ENCODE results near the gene AAGAB. TPM values are rescaled to one million over a fixed set of nuclear protein-coding genes. Genes with fewer than 3 reads are reported as not detected.
A peak's percentile ranks its signal among the peaks of the same experiment; 100 is the strongest.

AAGAB gene
- total RNA-seq, 2 experiments from 2014 or later = 14.2 to 15.6 TPM

DNA sequence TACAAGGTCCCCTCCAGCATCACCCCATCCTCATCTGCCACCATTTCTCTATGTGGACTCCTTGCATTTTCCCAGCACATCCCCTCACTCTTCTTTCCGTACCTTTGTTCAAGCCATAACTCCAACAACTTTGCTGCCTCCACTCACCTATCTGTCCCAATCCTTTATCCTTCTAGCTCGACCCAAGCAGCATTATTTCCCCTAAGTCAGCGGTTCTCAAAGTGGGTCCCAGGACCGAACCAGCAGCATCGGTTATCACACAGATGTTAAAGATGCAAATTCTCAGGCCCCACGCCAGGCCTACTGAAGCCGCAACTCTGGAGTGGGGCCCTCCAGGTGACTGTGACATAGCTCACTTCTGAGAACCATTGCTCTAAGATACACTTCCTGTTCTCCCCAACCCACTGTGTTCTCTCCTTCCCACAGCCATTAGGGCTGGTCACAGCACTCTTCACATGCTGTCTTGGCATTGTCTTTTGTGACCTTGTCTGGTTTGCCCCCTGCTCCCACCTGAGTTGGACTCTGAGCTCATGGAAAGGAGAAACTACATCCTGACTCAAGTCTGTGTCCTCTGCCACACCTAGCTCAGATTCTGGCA lies 56.2 kb downstream of the AAGAB start:
- POLR2A ChIA-PET = no interaction called here
- Mint-ChIP-seq H3K9me3 (no peaks in the 10 kb centered on the region), H3K4me1 (ENCODE audit: low read depth) (peaks cover 9% of the 10 kb centered on the region), H3K27ac (peak overlapping the region; percentile 54), H3K27me3 (no peaks in the 10 kb centered on the region), H3K4me3 (no peak overlapping the region), H3K36me3 (ENCODE audit: low read depth) (peaks cover 67% of the 10 kb centered on the region)
- intact Hi-C loops (cut with DNase I, micrococcal nuclease) = no loop called here
- H3K4me3 ChIP-seq (ENCODE audit: low read length) = no peak overlapping the region
- peak in 2 of 14 experiments; percentile 12 to 18 for DNase-seq
- CTCF ChIA-PET = no interaction called here
- peaks cover 14% of the 10 kb centered on the region for H3K36me3 ChIP-seq (ENCODE audit: insufficient read depth, low read length)
- H3K9me3 ChIP-seq (ENCODE audit: control insufficient read depth in 1 of 2, insufficient read depth in 1 of 2, low read length in 2 of 2) = no peaks in the 10 kb centered on the region
- no peaks in the 10 kb centered on the region for H3K27me3 ChIP-seq (ENCODE audit: control insufficient read depth in 1 of 2, insufficient read depth in 2 of 2, low read length in 2 of 2)
- no peak overlapping the region for H3K27ac ChIP-seq (ENCODE audit: low read depth in 1 of 2, low read length in 2 of 2)
- peak; percentile 34 for ATAC-seq (ENCODE audit: poor library complexity)
- TF ChIP-seq, protein P1, sequence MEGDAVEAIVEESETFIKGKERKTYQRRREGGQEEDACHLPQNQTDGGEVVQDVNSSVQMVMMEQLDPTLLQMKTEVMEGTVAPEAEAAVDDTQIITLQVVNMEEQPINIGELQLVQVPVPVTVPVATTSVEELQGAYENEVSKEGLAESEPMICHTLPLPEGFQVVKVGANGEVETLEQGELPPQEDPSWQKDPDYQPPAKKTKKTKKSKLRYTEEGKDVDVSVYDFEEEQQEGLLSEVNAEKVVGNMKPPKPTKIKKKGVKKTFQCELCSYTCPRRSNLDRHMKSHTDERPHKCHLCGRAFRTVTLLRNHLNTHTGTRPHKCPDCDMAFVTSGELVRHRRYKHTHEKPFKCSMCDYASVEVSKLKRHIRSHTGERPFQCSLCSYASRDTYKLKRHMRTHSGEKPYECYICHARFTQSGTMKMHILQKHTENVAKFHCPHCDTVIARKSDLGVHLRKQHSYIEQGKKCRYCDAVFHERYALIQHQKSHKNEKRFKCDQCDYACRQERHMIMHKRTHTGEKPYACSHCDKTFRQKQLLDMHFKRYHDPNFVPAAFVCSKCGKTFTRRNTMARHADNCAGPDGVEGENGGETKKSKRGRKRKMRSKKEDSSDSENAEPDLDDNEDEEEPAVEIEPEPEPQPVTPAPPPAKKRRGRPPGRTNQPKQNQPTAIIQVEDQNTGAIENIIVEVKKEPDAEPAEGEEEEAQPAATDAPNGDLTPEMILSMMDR (IDR thresholded peaks at IDR 0.05) = no peak
- H3K4me1 ChIP-seq (ENCODE audit: insufficient read depth, low read length) = peaks cover 7% of the 10 kb centered on the region

DNA sequence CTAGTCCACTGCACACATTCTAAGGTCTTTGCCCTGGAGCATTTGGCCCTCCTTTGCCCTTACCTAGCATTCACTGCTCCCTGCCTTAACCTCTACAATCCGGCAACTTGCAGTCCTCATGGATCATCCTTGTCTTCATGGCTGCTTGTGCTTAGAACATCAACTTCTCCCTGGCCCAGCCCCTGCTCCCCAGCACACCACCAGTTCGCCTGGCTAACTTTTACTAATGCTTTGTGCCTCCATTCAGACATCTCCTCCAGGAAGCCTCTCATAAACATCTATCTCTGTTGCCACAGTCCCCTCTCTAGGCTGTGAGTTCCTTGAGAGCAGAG lies 57.1 kb downstream of the AAGAB start:
- no peaks in the 10 kb centered on the region for H3K9me3 Mint-ChIP-seq
- no peak overlapping the region for H3K4me3 Mint-ChIP-seq
- H3K4me1 ChIP-seq (ENCODE audit: insufficient read depth, low read length) = peaks cover 7% of the 10 kb centered on the region
- no peaks in the 10 kb centered on the region for H3K27me3 ChIP-seq (ENCODE audit: control insufficient read depth in 1 of 2, insufficient read depth in 2 of 2, low read length in 2 of 2)
- ChIA-PET POLR2A (no interaction called here), CTCF (no interaction called here)
- H3K36me3 ChIP-seq (ENCODE audit: insufficient read depth, low read length) = peaks cover 19% of the 10 kb centered on the region
- peaks cover 67% of the 10 kb centered on the region for H3K36me3 Mint-ChIP-seq (ENCODE audit: low read depth)
- no peak overlapping the region for H3K27ac ChIP-seq (ENCODE audit: low read depth in 1 of 2, low read length in 2 of 2)
- H3K27me3 Mint-ChIP-seq = no peaks in the 10 kb centered on the region
- no peaks in the 10 kb centered on the region for H3K9me3 ChIP-seq (ENCODE audit: control insufficient read depth in 1 of 2, insufficient read depth in 1 of 2, low read length in 2 of 2)
- H3K4me1 Mint-ChIP-seq (ENCODE audit: low read depth) = peaks cover 9% of the 10 kb centered on the region
- H3K27ac Mint-ChIP-seq = peak overlapping the region; percentile 54
- intact Hi-C loops (cut with DNase I, micrococcal nuclease) = no loop called here
- no peak overlapping the region for H3K4me3 ChIP-seq (ENCODE audit: low read length)
- no peak for ATAC-seq (ENCODE audit: poor library complexity)
- no peak for DNase-seq
- TF ChIP-seq, protein P1 (IDR thresholded peaks at IDR 0.05) = no peak

DNA sequence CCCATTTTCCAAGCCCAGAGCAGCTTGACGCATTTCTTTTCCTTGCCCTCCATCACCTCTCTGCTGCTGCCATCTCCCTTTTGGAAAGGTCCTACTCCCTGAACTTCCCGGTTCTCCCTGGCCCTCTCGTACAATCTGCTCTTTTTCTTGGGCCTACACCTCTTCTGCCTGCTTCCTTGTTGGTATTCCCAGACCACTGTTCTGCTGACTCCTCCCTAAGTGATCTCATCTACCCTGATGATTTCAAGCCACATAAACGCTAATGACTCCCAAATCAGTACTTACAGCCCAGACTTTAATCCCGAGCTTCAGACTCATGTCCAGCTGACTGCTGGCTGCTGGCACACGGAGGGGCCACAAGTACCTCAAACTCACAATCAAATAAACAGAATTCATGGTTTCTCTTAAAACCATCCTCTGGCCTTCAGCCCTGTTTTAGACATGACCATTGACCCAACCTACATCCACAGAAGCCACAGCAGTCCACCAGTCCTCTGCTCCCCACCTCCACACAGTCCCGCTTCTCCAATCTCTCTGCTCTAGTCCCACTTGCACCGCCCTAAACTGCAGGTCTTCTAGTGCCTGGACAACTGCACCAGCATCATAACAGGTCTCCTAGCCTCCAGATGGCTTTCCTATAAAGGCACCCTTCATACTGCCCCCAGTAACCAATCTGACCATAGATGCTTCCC lies 57.6 kb downstream of the AAGAB start:
- H3K4me3 ChIP-seq (ENCODE audit: low read length) = no peak overlapping the region
- POLR2A ChIA-PET = interaction anchor here (0.7 kb wide), 1 partner anchor 208 kb away, joined by 3 read pairs; no protein-coding TSS in a partner anchor
- Mint-ChIP-seq H3K27me3 (no peaks in the 10 kb centered on the region), H3K36me3 (ENCODE audit: low read depth) (peaks cover 67% of the 10 kb centered on the region), H3K4me1 (ENCODE audit: low read depth) (peaks cover 9% of the 10 kb centered on the region), H3K4me3 (no peak overlapping the region), H3K27ac (peak overlapping the region; percentile 54), H3K9me3 (no peaks in the 10 kb centered on the region)
- DNase-seq = no peak
- TF ChIP-seq, protein P1 (IDR thresholded peaks at IDR 0.05) = no peak
- CTCF ChIA-PET = no interaction called here
- peaks cover 7% of the 10 kb centered on the region for H3K4me1 ChIP-seq (ENCODE audit: insufficient read depth, low read length)
- ATAC-seq (ENCODE audit: poor library complexity) = no peak
- H3K27ac ChIP-seq (ENCODE audit: low read depth in 1 of 2, low read length in 2 of 2) = no peak overlapping the region
- no peaks in the 10 kb centered on the region for H3K27me3 ChIP-seq (ENCODE audit: control insufficient read depth in 1 of 2, insufficient read depth in 2 of 2, low read length in 2 of 2)
- intact Hi-C loops (cut with DNase I, micrococcal nuclease) = no loop called here
- no peaks in the 10 kb centered on the region for H3K9me3 ChIP-seq (ENCODE audit: control insufficient read depth in 1 of 2, insufficient read depth in 1 of 2, low read length in 2 of 2)
- peaks cover 23% of the 10 kb centered on the region for H3K36me3 ChIP-seq (ENCODE audit: insufficient read depth, low read length)

All from CD4-positive, alpha-beta T cell (primary cell).